K562 (cell line): ENCODE results near the gene TFRC. TPM values are rescaled to one million over a fixed set of nuclear protein-coding genes. Genes with fewer than 3 reads are reported as not detected.

Experiments used
- ATF6 ChIP-seq: sonication (generic); formaldehyde crosslinking; IDR thresholded peaks from 2 replicates; pipeline ENCODE4 v1.4.0; 2020; ENCODE audit warnings: mild to moderate bottlenecking, missing genetic modification reagents
- CBFB ChIP-seq: sonication (generic); formaldehyde crosslinking; IDR thresholded peaks from 2 replicates; pipeline ENCODE4 v1.4.0; 2020; ENCODE audit warnings: mild to moderate bottlenecking, missing genetic modification reagents
- CTCF ChIP-seq, 3 experiments: IDR thresholded peaks in 2 of 3; conservative IDR thresholded peaks in 1 of 3; 2 replicates each; pipeline ENCODE4 v1.5.1; 2011 to 2012; ENCODE audit warnings: low read length in 3 of 3, mild to moderate bottlenecking in 3 of 3, control low read depth in 2 of 3, improper control_type of control experiment in 1 of 3, inconsistent platforms in 1 of 3, low read depth in 1 of 3, mixed read lengths in 1 of 3, moderate library complexity in 1 of 3; ENCODE audit not compliant: insufficient read depth in 2 of 3
- FOS ChIP-seq: IDR thresholded peaks from 3 replicates; pipeline ENCODE4 v1.6.1; 2011; ENCODE audit not compliant: insufficient read length; ENCODE audit errors: extremely low read depth
- GTF3C2 ChIP-seq: IDR thresholded peaks from 3 replicates; pipeline ENCODE4 v1.6.1; 2011; ENCODE audit warnings: borderline replicate concordance, mild to moderate bottlenecking, moderate library complexity; ENCODE audit not compliant: insufficient read length; ENCODE audit errors: extremely low read depth
- MNT ChIP-seq, 2 experiments: fragments of 450-650 bp; conservative IDR thresholded peaks; 2 replicates each; pipeline ENCODE4 v1.6.1; 2017; ENCODE audit warnings: mild to moderate bottlenecking in 2 of 2, moderate library complexity in 2 of 2
- PML ChIP-seq: IDR thresholded peaks from 2 replicates; pipeline ENCODE4 v1.6.1; 2012; ENCODE audit warnings: low read length, inconsistent platforms
- POLR2B ChIP-seq: fragments of 450-650 bp; IDR thresholded peaks from 2 replicates; pipeline ENCODE4 v1.6.1; 2018; ENCODE audit warnings: low read depth; ENCODE audit not compliant: partially characterized antibody
- RAD21 ChIP-seq, 2 experiments: fragments of 250-450 bp in 1 of 2; fragments of 450-650 bp in 1 of 2; sonication (Bioruptor Pico) in 1 of 2; formaldehyde crosslinking in 1 of 2; IDR thresholded peaks in 1 of 2; conservative IDR thresholded peaks in 1 of 2; 2 replicates each; pipeline versions ENCODE4 v1.4.0 to v1.8.0; 2020 to 2022; ENCODE audit warnings: mild to moderate bottlenecking in 2 of 2, moderate library complexity in 1 of 2
- XRCC3 ChIP-seq: fragments of 450-650 bp; IDR thresholded peaks from 2 replicates; pipeline ENCODE4 v1.6.1; 2017; ENCODE audit warnings: mild to moderate bottlenecking, moderate library complexity
- ZBTB43 ChIP-seq: sonication (generic); formaldehyde crosslinking; IDR thresholded peaks from 2 replicates; pipeline ENCODE4 v1.8.0; 2023; ENCODE audit warnings: mild to moderate bottlenecking, missing genetic modification reagents
- ZNF197 ChIP-seq: fragments of 200-800 bp; sonication (Bioruptor generic); IDR thresholded peaks from 2 replicates; pipeline ENCODE4 v1.6.1; 2016; ENCODE audit warnings: low read depth, missing genetic modification characterization, missing compliant biosample characterization
- ZNF24 ChIP-seq: fragments of 450-650 bp; IDR thresholded peaks from 2 replicates; pipeline ENCODE4 v1.6.1; 2016
- ZNF253 ChIP-seq: fragments of 250-450 bp; sonication (Bioruptor Pico); conservative IDR thresholded peaks from 2 replicates; pipeline ENCODE4 v1.6.1; 2021; ENCODE audit warnings: mild to moderate bottlenecking
- ZNF583 ChIP-seq: fragments of 250-450 bp; sonication (Bioruptor Pico); IDR thresholded peaks from 2 replicates; pipeline ENCODE4 v1.4.0; 2020
- polyA plus RNA-seq, 8 experiments: library from polyadenylated mRNA; depleted of rRNA in 4 of 8; stranded (reverse) in 5 of 8; unstranded in 3 of 8; fragments of >200 nt; fragmentation: Nextera tagmentation in 2 of 8; fragmentation: Illumina TruSeq in 1 of 8; extraction: Ambion mirVana in 2 of 8; extraction: Trizol in 1 of 8; gene quantifications; 2 replicates each; pipeline versions ENCODE4 v1.2.1 to v1.2.3, GENCODE V29; 2011 to 2014; ENCODE audit warnings: inconsistent platforms in 1 of 8, missing spikeins in 1 of 8
- total RNA-seq, 7 experiments: library from RNA; depleted of rRNA in 6 of 7; stranded (reverse); fragments of >200 nt in 6 of 7; fragmentation: Illumina TruSeq in 2 of 7; extraction: Trizol in 2 of 7; gene quantifications; 2 replicates each; pipeline versions ENCODE4 v1.2.1 to v1.2.3, GENCODE V29; 2011 to 2021; ENCODE audit warnings: low replicate concordance in 1 of 7

TFRC gene
- total and polyA plus RNA-seq, 9 of the 15 experiments (the other 6 are each of a cell fraction or from before 2014, with no cell fraction given) = 149 to 679 (median 332) TPM

- TF ChIP-seq GTF3C2 (no peak), ZNF197 (CRISPR knock-in tag) (no peak), ZBTB43 (CRISPR knock-in tag) (0 out of 2 replicates have a peak, but pooled peaks have one; percentile 32), MNT (conservative IDR thresholded peaks at IDR 0.05) (0 out of 4 replicates have a peak, but pooled peaks of 1 of the 2 experiments have one; percentile 4), RAD21 (CRISPR knock-in tag; conservative IDR thresholded peaks at IDR 0.05 in 1 of 2, IDR thresholded peaks at IDR 0.05 in 1 of 2) (no peak), ZNF24 (peak; percentile 48; the same call in 1 of the 2 replicates), CTCF (IDR thresholded peaks at IDR 0.05 in 2 of 3, conservative IDR thresholded peaks at IDR 0.05 in 1 of 3; ENCODE audit: insufficient read depth in 2 of 3, low read depth in 1 of 3, low read length in 3 of 3) (no peak), POLR2B (peak; percentile 6), ATF6 (CRISPR knock-in tag) (no peak), PML (peak; percentile 8; the same call in 1 of the 2 replicates), ZNF253 (no peak), CBFB (CRISPR knock-in tag) (no peak), FOS (no peak), ZNF583 (CRISPR knock-in tag) (no peak), XRCC3 (no peak)
Measured at GRCh38 chr3:196048922-196049598, 32.8 kb downstream of the TFRC start (continued).
